Measurements from ENCODE around the gene PPM1G.
A peak's percentile ranks its signal among the peaks of the same experiment; 100 is the strongest.
"Not testable (repeated sequence)": the region's sequence is repeated elsewhere in the genome, so short reads cannot be mapped to it uniquely, and the experiment has no call there.

The PPM1G gene

DNA sequence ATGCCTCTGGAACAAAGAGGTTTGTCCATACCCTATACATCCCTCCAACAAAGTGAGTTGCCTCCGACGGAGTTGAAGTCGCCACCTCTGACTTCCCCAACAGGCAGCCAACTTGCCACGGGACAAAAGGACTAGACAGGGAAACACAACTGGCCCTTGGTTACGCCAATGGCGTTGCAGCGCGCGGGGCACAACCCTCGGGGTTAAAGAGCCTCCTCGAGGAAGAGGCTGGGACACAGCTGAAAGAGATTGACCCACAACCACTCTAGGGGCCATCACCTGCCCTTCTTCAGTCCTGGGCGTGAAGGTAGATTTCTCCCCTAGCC is 53.4 kb downstream of the PPM1G start:
- intact Hi-C loops (cut with DNase I; ENCODE audit: low total_unique reads): no loop called here
- TF ChIP-seq, protein P1, sequence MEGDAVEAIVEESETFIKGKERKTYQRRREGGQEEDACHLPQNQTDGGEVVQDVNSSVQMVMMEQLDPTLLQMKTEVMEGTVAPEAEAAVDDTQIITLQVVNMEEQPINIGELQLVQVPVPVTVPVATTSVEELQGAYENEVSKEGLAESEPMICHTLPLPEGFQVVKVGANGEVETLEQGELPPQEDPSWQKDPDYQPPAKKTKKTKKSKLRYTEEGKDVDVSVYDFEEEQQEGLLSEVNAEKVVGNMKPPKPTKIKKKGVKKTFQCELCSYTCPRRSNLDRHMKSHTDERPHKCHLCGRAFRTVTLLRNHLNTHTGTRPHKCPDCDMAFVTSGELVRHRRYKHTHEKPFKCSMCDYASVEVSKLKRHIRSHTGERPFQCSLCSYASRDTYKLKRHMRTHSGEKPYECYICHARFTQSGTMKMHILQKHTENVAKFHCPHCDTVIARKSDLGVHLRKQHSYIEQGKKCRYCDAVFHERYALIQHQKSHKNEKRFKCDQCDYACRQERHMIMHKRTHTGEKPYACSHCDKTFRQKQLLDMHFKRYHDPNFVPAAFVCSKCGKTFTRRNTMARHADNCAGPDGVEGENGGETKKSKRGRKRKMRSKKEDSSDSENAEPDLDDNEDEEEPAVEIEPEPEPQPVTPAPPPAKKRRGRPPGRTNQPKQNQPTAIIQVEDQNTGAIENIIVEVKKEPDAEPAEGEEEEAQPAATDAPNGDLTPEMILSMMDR (IDR thresholded peaks at IDR 0.05): no peak
- peaks cover 0 to 37% (median 26%) of the 10 kb centered on the region in 4 donors for H3K4me1 ChIP-seq

DNA sequence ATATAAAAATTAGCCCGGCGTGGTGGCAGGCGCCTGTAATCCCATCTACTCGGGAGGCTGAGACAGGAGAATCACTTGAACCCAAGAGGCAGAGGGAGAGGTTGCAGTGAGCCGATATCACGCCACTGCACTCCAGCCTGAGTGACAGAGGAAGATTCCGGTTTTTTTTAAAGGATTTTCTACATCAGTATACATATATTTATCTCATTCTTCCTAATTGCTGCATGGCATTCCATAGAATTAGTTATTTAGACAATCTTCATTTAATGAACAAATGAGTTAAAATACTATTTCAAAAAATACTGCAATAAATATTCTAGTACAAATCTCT is 54.8 kb downstream of the PPM1G start:
- peaks cover 0 to 37% (median 26%) of the 10 kb centered on the region in 4 donors for H3K4me1 ChIP-seq
- H3K4me3 ChIP-seq: no peak overlapping the region
- TF ChIP-seq, protein P1 (IDR thresholded peaks at IDR 0.05): no peak
- intact Hi-C loops (cut with DNase I; ENCODE audit: low total_unique reads): no loop called here
- DNase-seq: no peak
- no peak overlapping the region for H3K27ac ChIP-seq
- H3K36me3 ChIP-seq: peaks cover 0 to 6% (median 4%) of the 10 kb centered on the region in 3 donors
- H3K27me3 ChIP-seq: no peaks in the 10 kb centered on the region
- no peaks in the 10 kb centered on the region for H3K9me3 ChIP-seq

More for the DNA sequence above, 53.4 kb downstream of the PPM1G start:
- peak; percentile 53 to 74 for DNase-seq
- Histone ChIP-seq H3K4me3 (peak overlapping the region; percentile 73 to 96), H3K36me3 (no peaks in the 10 kb centered on the region), H3K9me3 (no peaks in the 10 kb centered on the region), H3K27ac (peak overlapping the region; percentile 86 to 91), H3K27me3 (no peaks in the 10 kb centered on the region)

DNA sequence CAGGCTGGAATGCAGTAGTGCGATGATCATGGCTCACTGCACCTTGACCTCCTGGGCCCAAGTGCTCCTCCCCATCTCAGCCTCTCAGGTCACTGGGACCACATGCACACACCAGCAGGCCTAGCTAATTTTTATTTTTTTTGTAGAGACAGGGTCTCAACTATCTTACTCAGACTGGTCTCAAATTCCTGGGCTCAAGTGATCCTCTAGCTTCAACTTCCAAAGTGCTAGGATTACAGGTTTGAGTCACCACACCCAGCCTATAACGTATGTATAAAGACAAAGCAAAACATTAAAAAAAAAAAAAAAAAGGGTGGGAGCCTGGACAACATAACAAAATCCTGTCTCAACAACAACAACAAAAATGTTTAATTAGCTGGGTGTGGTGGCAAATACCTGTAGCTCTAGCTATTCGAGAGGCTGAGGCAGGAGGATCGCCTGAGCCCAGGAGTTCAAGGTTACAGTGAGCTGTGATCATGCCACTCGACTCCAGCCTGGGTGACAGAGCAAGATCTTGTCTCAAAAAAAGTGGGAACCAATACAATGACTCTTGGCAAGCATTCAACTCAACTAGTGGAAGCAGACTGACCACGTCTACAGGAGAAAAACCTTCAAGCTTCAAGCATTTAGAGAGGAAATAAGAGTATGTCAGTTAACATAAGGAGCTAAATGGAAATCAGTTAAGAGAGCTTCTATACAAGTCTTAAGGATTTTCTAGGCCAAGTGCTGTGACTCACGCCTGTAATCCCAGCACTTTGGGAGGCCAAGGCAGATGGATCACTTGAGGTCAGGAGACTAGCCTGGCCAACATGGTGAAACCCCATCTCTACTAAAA is 55.4 kb downstream of the PPM1G start:
- Histone ChIP-seq H3K4me3 (no peak overlapping the region), H3K27ac (no peak overlapping the region), H3K4me1 (peaks cover 0 to 37% (median 26%) of the 10 kb centered on the region in 4 donors), H3K9me3 (no peaks in the 10 kb centered on the region), H3K27me3 (no peaks in the 10 kb centered on the region), H3K36me3 (peaks cover 0 to 6% (median 4%) of the 10 kb centered on the region in 3 donors)
- no peak for DNase-seq
- intact Hi-C loops (cut with DNase I; ENCODE audit: low total_unique reads): no loop called here
- TF ChIP-seq, protein P1 (IDR thresholded peaks at IDR 0.05): no peak

DNA sequence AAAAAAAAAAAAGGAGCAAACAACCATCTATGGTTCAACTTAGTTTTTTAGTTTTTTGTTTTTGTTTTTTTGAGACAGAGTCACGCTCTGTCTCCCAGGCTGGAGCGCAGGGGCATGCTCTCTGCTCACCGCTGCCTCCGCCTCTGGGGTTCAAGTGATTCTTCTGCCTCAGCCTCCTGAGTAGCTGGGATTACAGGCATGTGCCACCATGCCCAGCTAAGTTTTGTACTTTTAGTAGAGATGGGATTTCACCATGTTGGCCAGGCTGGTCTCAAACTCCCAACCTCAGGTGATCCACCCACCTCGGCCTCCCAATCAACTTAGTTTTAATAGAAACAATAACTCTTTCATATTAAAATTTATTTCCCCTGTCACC is 56.0 kb downstream of the PPM1G start:
- H3K27me3 ChIP-seq; DNase-seq; H3K36me3 ChIP-seq; H3K9me3 ChIP-seq; H3K4me3 ChIP-seq; H3K27ac ChIP-seq; intact Hi-C loops (cut with DNase I; ENCODE audit: low total_unique reads): not testable (repeated sequence)
- peaks cover 0 to 34% (median 25%) of the 10 kb centered on the region in 4 donors for H3K4me1 ChIP-seq

DNA sequence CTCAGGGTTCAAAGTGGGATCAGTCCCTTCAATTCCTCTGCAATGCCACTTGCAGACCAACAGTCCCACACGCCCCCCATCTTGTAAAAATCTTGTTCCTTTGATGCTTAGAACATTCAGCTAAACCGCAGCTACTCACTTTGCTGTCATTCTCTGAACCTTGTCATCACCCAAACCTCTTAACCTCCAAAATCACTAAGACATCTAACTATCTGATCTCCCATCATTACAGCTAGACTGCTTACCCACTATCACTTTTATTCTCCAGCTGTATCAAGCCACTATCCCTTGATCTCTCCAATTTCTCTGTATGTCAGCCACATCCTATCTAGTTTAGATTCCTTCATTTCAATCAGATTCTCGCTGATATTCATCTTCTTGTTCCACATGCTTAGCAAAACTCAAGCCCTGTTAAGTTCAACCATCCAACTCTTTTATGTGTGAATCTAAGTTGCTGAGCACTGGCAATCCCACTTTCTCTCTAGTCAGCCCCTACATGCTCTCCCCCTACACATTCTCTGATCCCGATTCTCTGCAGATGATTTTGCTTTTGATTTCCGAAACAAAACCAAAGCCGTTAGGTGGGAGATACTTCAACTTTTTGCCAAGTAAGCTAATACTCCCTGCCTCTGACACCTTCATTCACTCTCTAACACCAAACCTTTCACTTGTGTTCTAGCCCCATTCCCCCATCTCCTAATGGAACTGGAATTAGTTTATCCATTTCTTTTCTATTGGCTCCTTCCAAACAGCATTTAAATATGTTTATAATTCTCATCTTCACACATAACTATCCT is 57.4 kb downstream of the PPM1G start:
- TF ChIP-seq, protein P1 (IDR thresholded peaks at IDR 0.05): no peak
- Histone ChIP-seq H3K4me3 (no peak overlapping the region), H3K36me3 (peaks cover 0 to 9% (median 8%) of the 10 kb centered on the region in 3 donors), H3K9me3 (no peaks in the 10 kb centered on the region), H3K4me1 (peaks cover 0 to 23% (median 15%) of the 10 kb centered on the region in 4 donors), H3K27ac (no peak overlapping the region), H3K27me3 (no peaks in the 10 kb centered on the region)
- DNase-seq: no peak
- intact Hi-C loops (cut with DNase I; ENCODE audit: low total_unique reads): no loop called here

DNA sequence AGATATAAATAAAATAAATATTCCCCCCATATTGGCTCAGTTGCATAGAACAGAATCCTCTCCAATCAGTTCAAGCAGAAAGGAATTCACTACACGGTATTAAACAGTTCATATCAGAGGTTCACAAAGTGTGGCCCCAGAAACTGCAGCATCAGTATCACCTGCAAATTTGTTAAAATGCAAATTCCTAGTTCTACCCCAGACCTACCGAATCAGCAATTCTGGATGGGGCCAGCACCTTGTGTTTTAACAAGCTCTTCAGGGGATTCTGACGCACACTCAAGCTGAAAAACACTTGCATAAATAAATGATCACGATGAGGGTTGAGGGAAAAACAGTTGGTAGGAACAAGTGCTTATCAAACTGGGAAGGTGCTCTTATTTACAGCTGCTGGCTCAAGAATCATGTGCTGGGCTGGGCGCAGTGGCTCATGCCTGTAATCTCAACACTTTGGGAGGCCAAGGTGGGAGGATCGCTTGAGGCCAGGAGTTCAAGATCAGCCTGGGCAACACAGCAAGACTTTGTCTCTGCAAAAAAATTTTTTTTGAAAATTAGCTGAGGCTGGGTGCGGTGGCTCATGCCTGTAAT is 59.2 kb downstream of the PPM1G start:
- no peaks in the 10 kb centered on the region for H3K27me3 ChIP-seq
- no peak for DNase-seq
- no peak overlapping the region for H3K27ac ChIP-seq
- H3K36me3 ChIP-seq: peaks cover 0 to 10% (median 8%) of the 10 kb centered on the region in 3 donors
- TF ChIP-seq, protein P1 (IDR thresholded peaks at IDR 0.05): no peak
- peaks cover 0 to 14% (median 6%) of the 10 kb centered on the region in 4 donors for H3K4me1 ChIP-seq
- no peak overlapping the region for H3K4me3 ChIP-seq
- intact Hi-C loops (cut with DNase I; ENCODE audit: low total_unique reads): no loop called here
- no peaks in the 10 kb centered on the region for H3K9me3 ChIP-seq
